NB4 (cell line): ENCODE measurements around the gene GFOD1.

Experiments used
- CTCF ChIP-seq: IDR thresholded peaks from one replicate; pipeline ENCODE4 v1.5.1; 2012; ENCODE audit warnings: low read depth, low read length
- MAX ChIP-seq: IDR thresholded peaks from 2 replicates; pipeline ENCODE4 v1.6.1; 2011; ENCODE audit warnings: low read depth, low read length
- MYC ChIP-seq: IDR thresholded peaks from 2 replicates; pipeline ENCODE4 v1.6.1; 2011; ENCODE audit warnings: low read depth, low read length
- POLR2A ChIP-seq: IDR thresholded peaks from 2 replicates; pipeline ENCODE4 v1.6.1; 2011; ENCODE audit warnings: mild to moderate bottlenecking; ENCODE audit not compliant: insufficient read length; ENCODE audit errors: extremely low read depth

- TF ChIP-seq POLR2A (no peak), CTCF (no peak), MAX (no peak), MYC (no peak)
These were observed 8.4 kb upstream of the GFOD1 start for GRCh38 chr6:13495818-13496217.
